EH (cell line): ENCODE results near the gene AIMP2.
"Not testable (repeated sequence)": the region's sequence is repeated elsewhere in the genome, so short reads cannot be mapped to it uniquely, and the experiment has no call there.

Experiments
- DNase-seq: peaks from one replicate; pipeline ENCODE4 v3.0.0-alpha.2; 2015; ENCODE audit warnings: low read depth

AIMP2 gene

DNA sequence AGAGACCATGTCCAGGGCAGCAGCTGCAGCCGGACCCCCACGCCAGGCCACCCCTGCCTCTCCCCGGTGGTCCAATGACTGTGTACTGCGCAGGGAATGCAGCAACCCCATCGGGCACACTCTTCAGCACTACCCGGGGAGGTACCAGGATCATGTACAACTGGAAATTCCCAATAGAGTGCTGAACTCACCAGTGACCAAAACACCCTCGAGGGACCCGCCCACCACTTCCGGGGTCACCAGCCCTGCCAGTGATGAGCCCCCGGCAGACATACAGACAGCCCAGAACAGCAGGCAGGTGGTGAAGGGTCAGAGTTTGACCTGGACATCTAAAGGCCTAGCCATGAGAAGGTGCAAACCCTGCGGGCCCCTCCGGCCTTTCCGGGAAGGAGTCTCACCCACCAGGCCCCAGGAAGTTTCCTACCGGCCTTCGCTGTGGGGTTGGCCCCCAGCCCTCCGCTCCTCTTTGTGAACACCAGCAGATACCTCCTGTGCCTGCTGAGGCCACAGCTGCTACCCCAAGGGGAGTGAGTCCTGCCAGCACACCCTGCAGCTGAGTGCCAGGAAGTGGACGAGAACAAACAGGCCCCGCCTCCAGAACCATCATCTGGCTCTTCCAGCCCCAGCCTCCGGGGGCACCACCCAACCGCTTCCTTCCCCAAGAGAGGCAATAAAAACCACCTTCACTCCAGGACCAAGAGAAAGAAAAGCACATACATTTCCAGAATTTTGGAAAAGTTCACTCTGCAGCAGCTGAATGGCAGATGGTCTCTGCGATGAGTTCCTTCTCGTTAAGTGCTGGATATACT is 17.1 kb downstream of the AIMP2 start:
- peak; percentile 53 for DNase-seq

DNA sequence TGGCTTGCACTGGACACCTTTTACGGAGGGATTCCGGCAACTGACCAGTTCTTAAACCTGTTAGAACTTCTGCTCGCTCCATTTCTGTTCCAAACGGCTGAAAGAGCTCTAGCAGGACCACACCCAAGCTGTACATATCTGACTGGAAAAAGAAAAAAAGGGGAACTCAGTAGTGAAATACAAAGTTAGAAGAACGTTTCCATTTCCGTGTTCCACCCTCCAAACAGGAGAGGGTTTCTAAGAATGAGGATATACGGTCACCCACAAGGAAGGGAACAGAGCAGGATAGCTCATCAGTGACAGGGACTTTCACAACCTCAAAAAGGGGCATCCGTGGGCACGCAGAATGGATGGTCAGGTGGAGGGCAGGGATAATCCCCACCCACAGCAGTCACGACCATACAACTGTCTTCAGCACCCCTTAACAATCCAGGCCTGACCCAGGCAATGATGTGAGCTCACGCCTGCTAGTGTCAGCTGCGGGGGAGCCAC is 17.8 kb downstream of the AIMP2 start:
- no peak for DNase-seq

DNA sequence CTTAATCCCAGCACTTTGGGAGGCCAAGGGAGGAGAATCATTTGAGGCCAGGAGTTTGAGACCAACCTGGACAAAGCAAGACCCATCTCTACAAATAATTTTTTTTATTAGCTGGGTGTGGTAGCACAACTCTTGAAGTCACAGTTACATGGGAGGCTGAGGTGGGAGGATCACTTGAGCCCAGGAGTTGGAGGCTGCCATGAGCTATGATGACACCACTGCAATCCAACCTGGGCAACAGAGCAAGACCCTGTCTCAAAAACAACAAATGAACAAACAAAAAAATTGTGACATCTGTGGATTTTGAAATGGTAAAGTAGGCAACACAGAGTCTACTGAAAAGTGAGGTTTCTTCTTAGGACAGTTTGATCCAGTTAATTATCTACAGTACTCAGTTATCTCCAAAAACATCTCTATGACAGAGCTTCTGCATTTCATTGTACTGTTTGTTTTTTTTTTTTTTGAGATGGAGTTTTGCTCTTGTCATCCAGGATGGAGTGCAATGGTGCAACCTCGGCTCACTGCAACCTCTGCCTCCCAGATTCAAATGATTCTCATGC is 18.8 kb downstream of the AIMP2 start:
- DNase-seq: no peak

DNA sequence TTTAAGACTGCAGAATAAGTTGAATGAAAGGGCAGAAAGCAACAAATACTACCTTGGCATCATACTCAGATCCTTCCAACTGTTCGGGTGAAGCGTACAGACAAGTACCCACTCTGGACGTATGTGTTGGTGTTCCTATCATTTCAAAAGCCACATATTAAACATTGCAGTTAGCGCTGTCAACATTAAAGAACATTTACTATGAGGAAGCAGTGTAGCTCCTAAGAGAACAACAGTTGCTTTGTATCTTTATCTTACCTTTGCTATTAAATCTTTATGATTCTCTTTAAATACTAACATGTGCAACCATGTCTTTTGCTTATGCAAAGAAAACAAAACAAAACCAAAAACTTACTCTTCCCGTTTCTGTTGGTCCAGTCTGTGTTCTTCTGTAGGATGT is 19.5 kb downstream of the AIMP2 start:
- DNase-seq: no peak

DNA sequence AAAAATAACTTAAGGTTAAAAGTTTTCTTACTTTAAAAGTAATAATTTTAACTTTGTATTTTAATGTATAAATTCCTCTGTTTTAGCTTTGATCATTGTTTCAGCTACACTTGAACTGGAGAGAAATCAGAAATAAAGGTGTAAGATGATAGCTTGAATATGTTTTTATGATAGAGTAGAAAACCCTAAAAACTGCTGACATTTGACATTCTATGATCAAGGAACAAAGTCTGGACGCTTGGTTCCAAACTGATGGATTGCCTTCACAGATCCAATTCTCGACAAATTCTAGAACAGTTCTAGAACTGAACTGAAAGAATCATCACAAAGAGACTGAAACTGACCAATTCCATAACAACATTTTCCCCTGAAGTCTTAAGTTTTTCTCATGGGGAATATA is 21.9 kb downstream of the AIMP2 start, which contains the start of gene ANKRD61:
ANKRD61 (plus strand) TSS at position 389 of the 400 bp plus-strand sequence; CDS start at position 389, 0 bp downstream.
- DNase-seq: no peak

GRCh38 chr7:6031567-6031966 is 22.5 kb downstream of the AIMP2 start:
- no peak for DNase-seq

GRCh38 chr7:6032167-6032566 is 23.1 kb downstream of the AIMP2 start:
- no peak for DNase-seq

GRCh38 chr7:6032641-6033040 is 23.6 kb downstream of the AIMP2 start:
- DNase-seq: no peak

- no peak for DNase-seq
Observed at GRCh38 chr7:6035165-6035564, 26.1 kb downstream of the AIMP2 start.

- DNase-seq: no peak
Observed at GRCh38 chr7:6035686-6036085, 26.6 kb downstream of the AIMP2 start.

GRCh38 chr7:6049780-6050179 is 40.7 kb downstream of the AIMP2 start:
- no peak for DNase-seq

DNA sequence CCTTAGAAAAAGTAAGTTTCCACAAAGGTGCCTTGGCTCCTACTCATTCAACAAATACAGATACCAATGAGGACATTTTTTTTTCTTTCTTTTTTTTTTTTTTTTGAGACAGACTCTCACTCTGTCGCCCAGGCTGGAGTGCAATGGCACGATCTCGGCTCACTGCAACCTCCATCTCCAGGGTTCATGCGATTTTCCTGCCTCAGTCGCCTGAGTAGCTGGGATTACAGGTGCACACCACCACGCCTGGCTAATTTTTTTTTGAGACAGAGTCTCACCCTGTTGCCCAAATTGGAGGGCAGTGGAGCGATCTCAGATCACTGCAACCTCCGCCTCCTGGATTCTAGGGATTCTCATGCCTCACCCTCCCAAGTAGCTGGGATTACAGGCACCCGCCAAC is 42.1 kb downstream of the AIMP2 start:
- DNase-seq: not testable (repeated sequence)

GRCh38 chr7:6056616-6057015 is 47.5 kb downstream of the AIMP2 start:
- no peak for DNase-seq

GRCh38 chr7:6057316-6058129 is 48.5 kb downstream of the AIMP2 start:
- DNase-seq: peak; percentile 19

- not testable (repeated sequence) for DNase-seq
Observed at GRCh38 chr7:6059941-6060340, 50.9 kb downstream of the AIMP2 start.

DNA sequence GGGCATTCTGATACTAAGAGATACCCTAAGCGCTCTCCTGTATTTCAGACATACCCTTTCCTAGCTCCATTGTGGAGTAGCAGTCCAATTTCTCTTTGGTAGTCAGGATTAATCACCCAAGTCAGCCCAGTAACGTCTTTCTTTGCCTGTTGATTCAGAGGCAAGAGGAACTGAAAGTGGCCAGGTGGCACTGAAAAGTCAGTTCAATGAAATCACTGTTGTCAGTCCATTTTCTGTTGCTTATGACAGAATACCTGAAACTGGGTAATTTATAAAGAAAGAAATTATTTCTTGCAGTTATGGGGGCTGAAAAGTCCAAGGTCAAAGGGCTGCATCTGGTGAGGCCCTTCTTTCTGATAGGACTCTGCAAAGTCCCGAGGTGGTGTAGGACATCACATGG is 62.3 kb downstream of the AIMP2 start:
- DNase-seq: no peak
